ENCODE measurements around the gene SLC10A3.

The SLC10A3 gene, protein sequence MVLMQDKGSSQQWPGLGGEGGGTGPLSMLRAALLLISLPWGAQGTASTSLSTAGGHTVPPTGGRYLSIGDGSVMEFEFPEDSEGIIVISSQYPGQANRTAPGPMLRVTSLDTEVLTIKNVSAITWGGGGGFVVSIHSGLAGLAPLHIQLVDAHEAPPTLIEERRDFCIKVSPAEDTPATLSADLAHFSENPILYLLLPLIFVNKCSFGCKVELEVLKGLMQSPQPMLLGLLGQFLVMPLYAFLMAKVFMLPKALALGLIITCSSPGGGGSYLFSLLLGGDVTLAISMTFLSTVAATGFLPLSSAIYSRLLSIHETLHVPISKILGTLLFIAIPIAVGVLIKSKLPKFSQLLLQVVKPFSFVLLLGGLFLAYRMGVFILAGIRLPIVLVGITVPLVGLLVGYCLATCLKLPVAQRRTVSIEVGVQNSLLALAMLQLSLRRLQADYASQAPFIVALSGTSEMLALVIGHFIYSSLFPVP

DNA sequence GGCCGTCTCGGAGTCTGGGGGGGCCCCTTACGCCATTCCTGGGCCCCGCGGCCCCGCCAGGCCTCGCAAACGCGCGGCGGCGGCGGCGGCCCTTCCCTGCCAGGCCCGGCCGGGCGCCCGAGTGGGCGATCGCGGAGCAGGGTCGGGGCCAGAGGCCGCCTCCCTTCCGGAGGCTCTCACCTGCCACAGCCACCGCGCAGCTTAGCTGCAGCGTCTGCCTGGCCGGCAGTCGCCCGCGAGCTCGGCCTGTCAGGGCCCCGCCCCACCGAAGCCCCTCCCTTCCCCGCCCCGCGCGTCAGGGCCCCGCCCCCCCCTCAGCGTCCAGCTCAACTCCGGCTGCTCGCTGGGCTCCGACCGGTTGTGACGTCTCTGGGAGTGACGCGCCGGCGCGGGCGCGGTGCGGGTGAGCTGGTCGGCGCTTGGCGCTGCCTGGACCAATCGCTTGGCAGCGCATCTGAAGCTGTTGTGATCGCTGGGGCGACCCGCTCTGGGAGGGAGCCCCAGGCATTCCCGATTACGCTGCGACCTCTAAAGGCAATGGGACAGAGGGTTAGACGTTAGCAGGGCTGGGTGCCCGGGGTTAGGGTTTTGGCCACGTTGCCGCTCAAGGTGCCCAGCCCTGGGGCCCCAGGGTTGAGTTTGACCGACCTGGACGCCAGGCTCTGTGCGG lies at the start of gene SLC10A3:
TSS of gene SLC10A3 (minus strand) at position 216 of the 670 bp plus-strand sequence. CDS start 1,689 bp downstream, outside the sequence.
- no peak for TF ChIP-seq CTCF (conservative IDR thresholded peaks at IDR 0.05; ENCODE audit: low read depth)
- peak; percentile 79 for DNase-seq (ENCODE audit: low spot score)
- peak within 1 kb of the TSS; percentile 83 for H3K27ac ChIP-seq
- ChIA-PET POLR2A (ENCODE audit: low non-redundant PET) (interaction anchor here (0.9 to 1.6 kb wide), 2 partner anchors 26 to 37 kb away, joined by 3 to 5 read pairs; partner anchors contain the start of gene FAM3A), CTCF (no interaction called here)

GRCh38 chrX:154539077-154539476 lies 48.6 kb upstream of the SLC10A3 start:
- TF ChIP-seq CTCF (conservative IDR thresholded peaks at IDR 0.05; ENCODE audit: low read depth): no peak
- H3K27ac ChIP-seq: peak overlapping the region; percentile 96; the same call in 1 of the 2 replicates
- no peak for DNase-seq (ENCODE audit: low spot score)
- ChIA-PET CTCF (no interaction called here), POLR2A (ENCODE audit: low non-redundant PET) (no interaction called here)

GRCh38 chrX:154535892-154536291 lies 45.5 kb upstream of the SLC10A3 start:
- DNase-seq (ENCODE audit: low spot score): no peak
- ChIA-PET POLR2A (ENCODE audit: low non-redundant PET) (no interaction called here), CTCF (interaction anchor here (0.6 to 2.5 kb wide), 2 partner anchors 93 to 162 kb away, joined by 6 to 11 read pairs; partner anchors contain the start of gene FLNA)
- peak overlapping the region; percentile 43 for H3K27ac ChIP-seq
- no peak for TF ChIP-seq CTCF (conservative IDR thresholded peaks at IDR 0.05; ENCODE audit: low read depth)

DNA sequence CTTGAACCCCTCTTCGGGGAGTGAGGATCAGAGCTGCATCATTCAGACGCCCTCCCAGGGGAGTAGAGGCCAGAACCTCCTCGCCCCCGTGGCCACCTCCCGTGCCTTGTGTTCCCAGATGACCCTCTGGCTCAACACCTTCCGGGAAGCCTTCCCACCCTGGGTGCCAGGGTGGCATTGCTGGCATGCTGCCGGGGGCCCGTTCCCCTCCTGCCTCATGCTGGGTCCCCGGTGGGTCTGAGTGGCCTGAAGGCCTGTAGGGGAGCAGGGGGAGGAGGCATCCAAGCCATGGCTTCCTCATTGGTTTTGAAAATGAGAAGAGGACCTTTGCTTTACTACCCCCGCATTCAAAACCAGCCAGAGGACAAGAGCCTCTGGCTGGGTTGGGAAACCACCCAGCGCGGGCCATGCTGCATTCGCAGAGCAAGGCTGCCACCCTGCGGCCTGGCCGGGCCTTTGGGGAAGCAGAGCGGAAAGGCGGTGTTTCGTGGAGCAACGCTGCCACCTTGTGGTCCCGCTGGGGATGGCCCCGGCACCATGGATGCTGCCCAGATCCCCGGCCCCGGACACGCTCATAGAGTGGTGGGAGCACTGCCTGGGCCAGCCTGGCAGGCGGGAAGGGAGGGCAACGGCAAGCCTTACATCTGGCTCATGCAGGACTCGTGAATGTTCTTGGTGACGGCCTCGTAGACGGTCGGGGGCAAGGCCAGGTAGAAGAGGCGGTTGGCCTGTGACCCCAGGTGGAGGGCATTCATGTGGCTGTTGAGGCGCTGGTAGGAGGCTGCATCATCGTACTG lies 44.3 kb upstream of the SLC10A3 start:
- ChIA-PET POLR2A (ENCODE audit: low non-redundant PET) (no interaction called here), CTCF (interaction anchor here (0.8 to 2.5 kb wide), 3 partner anchors 71 to 161 kb away, joined by 3 to 11 read pairs (median 3); partner anchors contain the start of gene FLNA)
- H3K27ac ChIP-seq: peak overlapping the region; percentile 43
- peak; percentile 87 for TF ChIP-seq CTCF (conservative IDR thresholded peaks at IDR 0.05; ENCODE audit: low read depth)
- peak; percentile 57 for DNase-seq (ENCODE audit: low spot score)

DNA sequence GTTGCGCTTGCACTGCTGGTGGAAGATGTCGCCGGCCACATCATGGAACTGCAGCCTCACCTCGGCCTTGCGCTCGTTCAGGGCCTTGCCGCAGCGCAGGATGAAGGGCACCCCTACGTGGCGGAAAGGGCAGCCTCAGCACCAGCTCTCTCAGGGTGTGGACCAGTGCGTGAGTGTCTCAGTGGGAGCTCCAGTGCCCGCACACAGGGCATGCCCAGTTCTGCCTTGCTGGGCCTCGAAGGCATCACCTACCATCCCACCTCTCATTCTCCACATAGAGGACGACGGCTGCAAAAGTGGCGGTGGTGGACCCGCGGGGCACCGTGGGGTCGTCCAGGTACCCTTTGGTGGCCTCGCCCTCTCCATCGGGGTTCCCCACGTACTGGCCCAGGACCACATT lies 42.3 kb upstream of the SLC10A3 start:
- H3K27ac ChIP-seq: no peak overlapping the region
- TF ChIP-seq CTCF (conservative IDR thresholded peaks at IDR 0.05; ENCODE audit: low read depth): no peak
- ChIA-PET CTCF (interaction anchor here (0.8 kb wide), 1 partner anchor 160 kb away, joined by 3 read pairs; no protein-coding TSS in a partner anchor), POLR2A (ENCODE audit: low non-redundant PET) (no interaction called here)
- DNase-seq (ENCODE audit: low spot score): no peak

DNA sequence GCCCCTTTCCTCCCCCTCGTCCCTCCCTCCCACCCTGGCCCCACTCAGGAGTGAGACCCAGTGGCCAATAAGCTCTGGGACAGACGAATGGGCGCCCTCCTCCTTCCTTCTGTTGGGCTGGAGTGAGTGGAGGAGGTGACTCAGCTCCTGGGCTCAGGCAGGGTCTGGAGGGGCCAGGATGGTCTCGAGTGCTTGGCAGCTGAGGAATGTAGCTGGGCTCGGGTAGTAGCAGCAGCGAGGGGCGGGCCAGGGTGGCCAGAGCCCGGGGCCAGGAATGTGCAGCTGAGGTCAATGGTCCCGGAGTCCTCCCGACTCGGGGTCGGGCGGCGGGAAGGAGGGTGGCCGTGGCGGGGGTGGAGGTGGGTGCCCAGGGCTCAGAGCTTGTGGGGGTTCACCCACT lies 41.2 kb upstream of the SLC10A3 start:
- no peak overlapping the region; the same call in 1 of the 2 replicates for H3K27ac ChIP-seq
- no peak for TF ChIP-seq CTCF (conservative IDR thresholded peaks at IDR 0.05; ENCODE audit: low read depth)
- no peak for DNase-seq (ENCODE audit: low spot score)
- ChIA-PET POLR2A (ENCODE audit: low non-redundant PET) (no interaction called here), CTCF (no interaction called here)
